ENCODE measurements around the gene COMP. TPM values are rescaled to one million over a fixed set of nuclear protein-coding genes. Genes with fewer than 3 reads are reported as not detected.
A peak's percentile ranks its signal among the peaks of the same experiment; 100 is the strongest.

COMP gene
- total RNA-seq, 4 donors from 2014 or later: 0.33 to 0.83 (median 0.62) TPM

DNA sequence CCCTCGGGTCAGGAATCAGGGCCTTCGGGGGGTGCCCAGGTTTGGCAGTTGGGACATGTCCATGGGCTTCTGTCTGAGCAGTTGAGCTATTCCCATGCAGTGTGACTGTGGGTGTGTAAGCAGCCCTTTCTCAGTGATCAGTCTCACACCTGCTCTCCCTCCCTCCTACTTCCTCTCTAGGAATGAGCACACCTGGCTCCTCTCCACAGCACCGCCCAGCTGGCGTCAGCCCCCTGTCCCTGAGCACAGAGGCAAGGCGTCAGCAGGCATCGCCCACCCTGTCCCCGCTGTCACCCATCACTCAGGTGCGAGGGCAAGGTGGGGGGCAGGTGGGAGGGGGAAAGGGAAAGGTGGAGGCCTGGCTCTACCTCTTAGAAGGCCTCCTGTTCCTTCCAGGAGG is 25.9 kb downstream of the COMP start:
- WGBS: 97% methylated on average over 7 of the region's 8 CpGs
- no peaks in the 10 kb centered on the region for H3K27me3 ChIP-seq
- intact Hi-C loops (cut with DNase I): no loop called here
- no peak for DNase-seq (ENCODE audit: extremely low spot score)
- no peak overlapping the region for H3K4me3 ChIP-seq
- TF ChIP-seq EP300 (IDR thresholded peaks at IDR 0.05) (no peak), POLR2A (IDR thresholded peaks at IDR 0.05; ENCODE audit: low read depth) (no peak), POLR2AphosphoS5 (IDR thresholded peaks at IDR 0.05) (no peak)
- TF ChIP-seq, protein P1, sequence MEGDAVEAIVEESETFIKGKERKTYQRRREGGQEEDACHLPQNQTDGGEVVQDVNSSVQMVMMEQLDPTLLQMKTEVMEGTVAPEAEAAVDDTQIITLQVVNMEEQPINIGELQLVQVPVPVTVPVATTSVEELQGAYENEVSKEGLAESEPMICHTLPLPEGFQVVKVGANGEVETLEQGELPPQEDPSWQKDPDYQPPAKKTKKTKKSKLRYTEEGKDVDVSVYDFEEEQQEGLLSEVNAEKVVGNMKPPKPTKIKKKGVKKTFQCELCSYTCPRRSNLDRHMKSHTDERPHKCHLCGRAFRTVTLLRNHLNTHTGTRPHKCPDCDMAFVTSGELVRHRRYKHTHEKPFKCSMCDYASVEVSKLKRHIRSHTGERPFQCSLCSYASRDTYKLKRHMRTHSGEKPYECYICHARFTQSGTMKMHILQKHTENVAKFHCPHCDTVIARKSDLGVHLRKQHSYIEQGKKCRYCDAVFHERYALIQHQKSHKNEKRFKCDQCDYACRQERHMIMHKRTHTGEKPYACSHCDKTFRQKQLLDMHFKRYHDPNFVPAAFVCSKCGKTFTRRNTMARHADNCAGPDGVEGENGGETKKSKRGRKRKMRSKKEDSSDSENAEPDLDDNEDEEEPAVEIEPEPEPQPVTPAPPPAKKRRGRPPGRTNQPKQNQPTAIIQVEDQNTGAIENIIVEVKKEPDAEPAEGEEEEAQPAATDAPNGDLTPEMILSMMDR (IDR thresholded peaks at IDR 0.05): no peak
- peaks cover 13 to 38% (median 25%) of the 10 kb centered on the region in 4 donors for H3K4me1 ChIP-seq
- no peak overlapping the region for H3K27ac ChIP-seq (replicated peaks in 1 of 4)
- peaks cover 0 to 27% (median 12%) of the 10 kb centered on the region in 4 donors for H3K36me3 ChIP-seq
- no peaks in the 10 kb centered on the region for H3K9me3 ChIP-seq

DNA sequence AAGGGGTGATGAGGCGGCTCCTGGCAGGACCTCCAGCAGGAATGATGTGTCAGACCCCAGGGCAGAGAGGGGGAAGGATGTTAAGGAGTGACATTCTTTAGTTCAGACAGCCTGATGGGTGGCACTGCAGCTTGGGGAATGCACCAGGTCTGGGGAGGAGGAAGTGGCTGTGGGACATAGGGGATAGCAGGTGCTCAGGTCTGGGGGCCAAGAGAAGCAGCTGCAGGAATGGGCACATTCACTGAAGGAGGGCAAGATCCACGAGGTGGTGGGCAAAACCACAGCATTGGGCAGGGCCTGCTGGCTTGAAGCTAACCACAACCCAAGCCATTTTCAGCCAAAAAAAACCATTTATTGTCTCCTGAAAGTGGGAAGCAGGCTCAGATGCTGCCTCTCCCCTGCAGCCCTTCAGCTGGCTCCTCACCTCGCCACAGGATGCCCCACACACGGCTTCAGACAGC is 26.5 kb downstream of the COMP start:
- H3K9me3 ChIP-seq: no peaks in the 10 kb centered on the region
- WGBS: 69% methylated on average over 4 of the region's 4 CpGs

DNA sequence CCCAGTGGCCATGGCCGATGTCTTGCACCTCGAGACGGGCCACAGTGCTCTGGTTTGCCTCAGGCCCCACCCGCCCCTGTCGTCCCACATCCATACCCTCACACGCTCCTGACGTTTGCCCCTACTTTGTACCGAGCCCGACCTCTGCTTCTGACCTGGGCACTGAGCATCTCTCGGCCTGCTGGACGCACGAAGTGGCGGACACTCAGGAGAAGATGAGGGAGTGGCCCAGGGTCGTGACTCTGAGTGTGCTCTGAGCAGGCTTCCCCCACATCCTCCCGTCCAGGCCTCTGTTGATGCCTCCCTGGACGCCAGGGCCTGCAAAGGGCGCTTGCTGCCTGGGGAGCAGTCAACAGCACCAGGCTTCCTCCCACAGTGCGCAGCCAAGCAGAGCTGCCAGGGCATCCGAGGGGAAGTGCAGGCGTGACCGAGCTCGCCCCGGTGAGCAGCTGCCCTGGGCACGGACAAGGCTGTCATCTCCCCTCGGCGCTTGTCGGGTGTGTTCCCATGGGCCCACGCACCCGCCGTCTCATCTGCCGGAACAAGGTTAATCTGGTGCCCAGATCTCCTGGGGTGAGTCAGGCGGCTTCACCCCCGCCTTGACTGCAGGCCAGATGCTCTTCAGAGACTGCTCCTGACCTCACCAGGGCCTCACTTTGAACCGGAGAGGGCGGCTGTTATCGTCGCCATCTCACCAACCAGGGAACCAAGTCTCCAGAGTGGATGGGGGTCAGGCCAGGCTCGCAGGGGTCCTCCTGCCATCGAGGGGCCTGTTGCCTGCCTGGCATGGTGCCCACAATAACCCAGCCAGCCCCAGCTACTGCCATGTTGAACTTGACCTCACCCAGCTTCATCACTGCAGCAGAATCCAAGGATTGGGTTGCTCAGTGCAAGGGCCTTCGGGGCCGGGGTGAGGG is 27.2 kb downstream of the COMP start:
- WGBS: 91% methylated on average over 33 of the region's 41 CpGs
- Histone ChIP-seq H3K27me3 (no peaks in the 10 kb centered on the region), H3K36me3 (peaks cover 0 to 18% (median 9%) of the 10 kb centered on the region in 4 donors), H3K4me3 (no peak overlapping the region), H3K9me3 (no peaks in the 10 kb centered on the region), H3K27ac (replicated peaks in 1 of 4) (no peak overlapping the region), H3K4me1 (peaks cover 13 to 38% (median 25%) of the 10 kb centered on the region in 4 donors)
- DNase-seq (ENCODE audit: extremely low spot score): no peak
- TF ChIP-seq EP300 (IDR thresholded peaks at IDR 0.05) (no peak), POLR2A (IDR thresholded peaks at IDR 0.05; ENCODE audit: low read depth) (no peak), POLR2AphosphoS5 (IDR thresholded peaks at IDR 0.05) (no peak)
- TF ChIP-seq, protein P1 (IDR thresholded peaks at IDR 0.05): no peak
- intact Hi-C loops (cut with DNase I): no loop called here

More for the DNA sequence above, 26.5 kb downstream of the COMP start:
- no peaks in the 10 kb centered on the region for H3K27me3 ChIP-seq
- DNase-seq (ENCODE audit: extremely low spot score): no peak
- TF ChIP-seq, protein P1 (IDR thresholded peaks at IDR 0.05): no peak
- no peak for TF ChIP-seq POLR2AphosphoS5 (IDR thresholded peaks at IDR 0.05)
- TF ChIP-seq EP300 (IDR thresholded peaks at IDR 0.05): no peak
- TF ChIP-seq POLR2A (IDR thresholded peaks at IDR 0.05; ENCODE audit: low read depth): no peak
- peaks cover 0 to 24% (median 12%) of the 10 kb centered on the region in 4 donors for H3K36me3 ChIP-seq
- intact Hi-C loops (cut with DNase I): no loop called here
- H3K27ac ChIP-seq (replicated peaks in 1 of 4): no peak overlapping the region
- H3K4me1 ChIP-seq: peaks cover 13 to 38% (median 25%) of the 10 kb centered on the region in 4 donors
- H3K4me3 ChIP-seq: no peak overlapping the region

DNA sequence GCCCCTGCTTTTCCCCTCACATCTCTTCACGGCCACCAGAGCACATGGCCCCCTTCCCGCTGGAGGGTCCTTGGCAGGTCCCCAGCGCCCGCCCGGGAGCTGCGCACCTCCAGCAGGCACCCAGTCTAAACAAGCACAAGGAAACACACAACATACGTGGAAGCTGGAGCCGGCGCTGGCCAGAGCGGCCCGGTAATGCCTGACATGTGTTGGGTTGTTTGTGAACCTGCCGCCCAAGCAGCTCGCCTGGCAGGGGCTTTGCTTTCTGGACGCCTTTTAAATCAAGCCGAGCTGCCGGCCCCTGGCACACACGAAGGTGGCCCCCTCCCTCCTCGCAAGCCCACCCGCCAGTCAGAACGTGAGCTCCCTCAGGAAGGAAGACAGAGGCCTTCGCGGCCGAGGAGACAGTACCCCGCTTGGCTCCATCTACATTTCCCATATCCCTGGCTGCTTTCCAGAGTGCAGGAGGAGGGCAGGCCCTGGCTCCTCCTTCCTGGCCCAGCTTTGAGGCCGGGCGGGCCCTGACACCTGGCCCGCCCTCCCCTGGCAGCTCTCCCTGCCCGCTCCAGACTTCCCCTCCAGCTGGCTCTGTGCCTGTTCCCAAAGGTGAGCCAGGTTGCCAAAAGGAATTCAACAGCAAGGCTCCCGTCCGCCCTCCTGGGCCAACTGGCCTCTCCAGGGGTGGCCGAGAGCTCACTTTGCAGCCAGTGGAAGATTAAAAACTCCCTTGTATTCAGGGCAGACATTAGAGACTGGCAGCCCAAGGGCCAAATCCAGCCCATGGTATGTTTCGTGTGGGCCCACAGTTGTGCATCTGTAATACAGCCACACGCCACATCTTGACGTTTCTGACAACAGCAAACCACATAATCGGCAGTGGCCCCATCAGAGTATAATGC is 28.7 kb downstream of the COMP start:
- peak overlapping the region; percentile 5 to 34 (median 22) for H3K4me3 ChIP-seq
- H3K9me3 ChIP-seq: no peaks in the 10 kb centered on the region
- WGBS: 31% methylated on average over 20 of the region's 35 CpGs
- peaks cover 13 to 38% (median 25%) of the 10 kb centered on the region in 4 donors for H3K4me1 ChIP-seq
- H3K27me3 ChIP-seq: no peaks in the 10 kb centered on the region
- TF ChIP-seq POLR2AphosphoS5 (IDR thresholded peaks at IDR 0.05): peak; percentile 36 to 43
- TF ChIP-seq POLR2A (IDR thresholded peaks at IDR 0.05; ENCODE audit: low read depth): no peak
- TF ChIP-seq EP300 (IDR thresholded peaks at IDR 0.05): no peak
- intact Hi-C loops (cut with DNase I): no loop called here
- H3K27ac ChIP-seq (replicated peaks in 1 of 4): peak overlapping the region; percentile 56 to 76 (median 70)
- no peak for DNase-seq (ENCODE audit: extremely low spot score)
- peaks cover 0 to 3% (median 1%) of the 10 kb centered on the region in 4 donors for H3K36me3 ChIP-seq

All from esophagus muscularis mucosa (tissue), 4 donors.